Activated CD8-positive, alpha-beta memory T cell treated with anti-CD3 and anti-CD28 coated beads for 48 hours (primary cell): ENCODE data around the gene AMMECR1.
"Not testable (repeated sequence)": the region's sequence is repeated elsewhere in the genome, so short reads cannot be mapped to it uniquely, and the experiment has no call there.

Experiments
- DNase-seq, 3 experiments: peaks; one replicate each; pipeline ENCODE4 v3.0.0-alpha.2; 2020; ENCODE audit warnings: low read depth in 2 of 3, low spot score in 2 of 3

AMMECR1 gene

DNA sequence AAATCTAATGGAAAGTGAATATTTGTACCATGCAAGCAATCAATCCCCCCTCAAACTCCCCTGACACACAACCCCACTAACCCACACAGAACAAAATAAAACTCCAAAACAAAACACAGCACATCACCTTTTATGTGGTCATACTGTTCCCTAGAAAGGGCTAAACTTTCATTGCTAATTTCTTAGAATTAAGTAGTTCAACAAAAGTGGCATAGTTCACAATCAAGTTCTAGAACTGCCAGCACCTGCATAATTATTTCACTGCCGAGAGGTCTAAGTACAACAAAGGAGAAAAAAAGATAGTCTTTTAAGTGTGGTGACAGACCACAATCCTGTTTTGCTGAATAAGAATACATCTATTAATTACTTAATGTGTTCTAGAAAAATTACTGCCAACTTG is 58.8 kb downstream of the AMMECR1 start:
- no peak for DNase-seq

- no peak for DNase-seq
Measured at GRCh38 chrX:110258552-110258951, 59.3 kb downstream of the AMMECR1 start.

DNA sequence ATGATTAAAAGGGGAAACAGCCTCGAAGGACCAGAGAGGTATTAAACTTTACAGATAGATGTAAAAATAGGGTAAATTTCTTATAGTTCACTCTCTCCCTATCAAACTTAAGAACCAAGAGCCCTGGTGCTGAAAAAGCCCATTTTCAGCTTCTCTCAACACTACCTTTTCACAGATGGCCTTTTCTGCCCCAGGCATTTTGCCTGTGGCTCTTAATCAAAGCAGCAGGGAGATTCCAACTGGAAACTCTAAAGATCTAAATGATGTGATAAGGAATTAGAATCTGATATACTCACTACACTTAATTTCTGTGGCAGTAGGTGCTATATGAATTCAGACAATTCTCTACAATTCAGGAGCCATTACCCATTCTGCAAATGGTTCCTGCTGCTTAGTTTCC is 60.0 kb downstream of the AMMECR1 start:
- no peak for DNase-seq

- no peak for DNase-seq
Measured at GRCh38 chrX:110252711-110253110, 65.2 kb downstream of the AMMECR1 start.

GRCh38 chrX:110251961-110252360 is 65.9 kb downstream of the AMMECR1 start:
- no peak for DNase-seq

GRCh38 chrX:110251526-110251925 is 66.4 kb downstream of the AMMECR1 start:
- no peak for DNase-seq

GRCh38 chrX:110250847-110251246 is 67.0 kb downstream of the AMMECR1 start:
- no peak for DNase-seq

GRCh38 chrX:110248578-110248977 is 69.3 kb downstream of the AMMECR1 start:
- no peak for DNase-seq

DNA sequence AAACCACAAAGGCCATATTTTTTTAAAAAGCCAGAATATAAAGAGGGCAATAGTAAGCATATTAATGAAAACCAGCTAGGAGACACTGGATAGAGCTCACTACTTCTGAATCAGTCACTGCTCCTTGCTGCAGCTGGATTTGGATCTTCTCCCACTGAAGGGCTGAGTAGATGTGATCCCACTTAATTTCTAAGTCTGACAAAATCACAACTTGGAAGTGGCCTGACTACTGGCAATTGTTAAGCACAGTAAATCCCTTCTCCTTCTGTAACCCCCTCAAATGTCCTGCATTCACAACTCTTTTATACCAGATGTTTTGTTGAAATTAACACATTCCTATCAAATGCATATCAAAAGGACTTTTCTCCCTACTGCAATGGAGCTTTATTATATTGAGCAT is 72.9 kb downstream of the AMMECR1 start:
- no peak for DNase-seq

GRCh38 chrX:110242371-110242770 is 75.5 kb downstream of the AMMECR1 start:
- no peak for DNase-seq

- no peak for DNase-seq
Measured at GRCh38 chrX:110241816-110242215, 76.1 kb downstream of the AMMECR1 start.

DNA sequence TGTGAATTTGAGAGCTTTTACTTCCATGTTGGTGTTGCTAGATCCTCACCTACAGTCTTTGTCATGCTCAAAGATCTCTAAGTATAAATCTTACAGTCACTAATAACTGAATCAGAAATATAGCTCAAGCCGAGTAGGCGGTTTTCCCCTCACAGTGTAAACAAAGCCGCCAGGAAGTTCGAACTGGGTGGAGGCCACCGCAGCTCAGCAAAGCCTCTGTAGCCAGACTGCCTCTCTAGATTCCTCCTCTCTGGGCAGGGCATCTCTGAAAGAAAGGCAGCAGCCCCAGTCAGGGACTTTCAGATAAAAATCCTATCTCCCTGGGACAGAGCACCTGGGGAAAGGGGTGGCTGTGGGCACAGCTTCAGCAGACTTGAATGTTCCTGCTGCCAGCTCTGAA is 79.6 kb downstream of the AMMECR1 start:
- not testable (repeated sequence) for DNase-seq

- not testable (repeated sequence) for DNase-seq
Measured at GRCh38 chrX:110231485-110231884, 86.4 kb downstream of the AMMECR1 start.

GRCh38 chrX:110229497-110230111 is 88.3 kb downstream of the AMMECR1 start:
- not testable (repeated sequence) for DNase-seq

GRCh38 chrX:110228453-110228852 is 89.4 kb downstream of the AMMECR1 start:
- DNase-seq = no peak

GRCh38 chrX:110226931-110227330 is 91.0 kb downstream of the AMMECR1 start:
- DNase-seq = no peak

- no peak for DNase-seq
Measured at GRCh38 chrX:110224926-110225617, 92.8 kb downstream of the AMMECR1 start.

GRCh38 chrX:110222497-110223257 is 95.2 kb downstream of the AMMECR1 start:
- no peak for DNase-seq

DNA sequence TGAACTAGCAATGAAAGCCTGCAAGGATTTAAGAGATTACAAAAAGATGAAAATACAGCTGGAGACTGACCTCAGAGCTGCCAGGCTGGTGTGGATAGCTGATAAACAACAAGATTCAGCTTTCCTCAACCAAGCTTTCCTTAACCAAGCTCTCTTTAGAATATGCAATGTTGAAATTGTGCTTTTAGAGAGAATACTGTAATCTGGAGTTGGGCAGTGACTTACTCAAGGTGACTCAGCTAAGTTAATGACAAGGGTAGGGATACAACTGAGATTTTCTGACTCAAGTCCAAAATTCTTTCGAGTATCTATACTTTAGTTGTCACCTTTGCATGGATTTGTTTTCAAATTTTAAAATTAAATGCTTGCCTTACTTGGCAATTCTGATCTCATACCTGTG is 98.0 kb downstream of the AMMECR1 start:
- no peak for DNase-seq

DNA sequence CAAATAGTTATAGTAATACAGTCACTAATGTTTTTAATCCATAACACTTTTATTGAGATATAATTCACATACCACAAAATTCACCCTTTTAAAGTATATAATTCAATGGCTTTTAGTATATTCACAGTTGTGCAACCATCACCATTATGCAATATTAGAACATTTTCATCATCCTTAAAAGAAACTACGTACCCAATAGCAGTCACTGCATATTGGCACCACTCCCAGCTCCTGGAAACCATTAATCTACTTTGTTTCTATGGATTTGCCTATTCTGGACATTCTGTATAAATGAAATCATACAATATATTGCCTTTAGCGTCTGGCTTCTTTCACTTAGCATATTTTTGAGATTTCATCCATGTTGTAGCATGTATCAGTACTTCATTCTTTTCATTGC is 99.3 kb downstream of the AMMECR1 start:
- DNase-seq = no peak

DNA sequence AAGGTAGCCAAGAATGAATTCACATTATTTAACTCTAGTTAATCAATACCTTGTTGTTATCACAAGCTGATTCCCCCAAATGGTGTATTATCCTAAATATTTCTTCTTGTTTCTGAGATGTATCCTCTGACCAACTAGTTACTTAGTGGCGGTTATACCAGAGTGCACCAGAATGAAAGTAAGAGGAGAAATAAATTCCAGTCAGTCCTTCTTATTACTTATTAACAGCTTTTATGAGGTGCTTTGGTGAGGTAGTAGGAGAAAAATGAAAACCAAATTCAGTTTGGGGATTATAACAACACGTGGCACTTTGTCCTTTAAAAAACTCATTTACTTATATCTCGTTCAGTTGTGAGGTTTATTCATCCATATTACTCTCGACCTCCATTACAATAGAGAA is 101.9 kb downstream of the AMMECR1 start:
- DNase-seq = no peak

DNA sequence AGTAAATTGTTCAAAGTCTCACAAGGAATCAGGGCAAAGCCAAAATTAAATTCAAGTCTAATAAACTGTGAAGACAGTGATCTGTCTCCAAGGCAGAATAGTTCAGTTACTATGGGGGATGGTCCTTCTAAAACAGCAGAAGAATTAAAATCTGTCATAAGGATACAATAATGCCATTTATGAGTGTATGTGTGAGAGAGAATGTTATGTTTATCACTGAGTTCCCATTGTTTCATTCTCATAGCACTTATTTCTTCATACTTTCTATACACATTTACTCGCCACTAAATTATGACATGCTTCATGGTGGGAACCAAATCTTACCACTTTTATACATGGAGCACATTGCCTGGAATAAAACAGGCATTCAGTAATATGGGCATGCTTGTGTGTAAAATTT is 102.5 kb downstream of the AMMECR1 start:
- DNase-seq = no peak
